MM.1S (cell line): ENCODE results near the gene PSMD12.

Source experiments
- DNase-seq: peaks from one replicate; pipeline ENCODE4 v3.0.0-alpha.2; 2015
- H2AFZ ChIP-seq: fragments of 300-600 bp; sonication (generic); 2 replicates; pipeline ENCODE4 v1.6.0; 2016; ENCODE audit warnings: antibody characterized with exemption, low read length
- H3F3A ChIP-seq: fragments of 300-600 bp; sonication (generic); 2 replicates; pipeline ENCODE4 v1.6.1; 2016; ENCODE audit warnings: mild to moderate bottlenecking, antibody characterized with exemption, low read length, moderate library complexity, mixed read lengths; ENCODE audit not compliant: insufficient read depth
- H3K27ac ChIP-seq: fragments of 300-600 bp; sonication (generic); 2 replicates; pipeline ENCODE4 v1.5.1; 2016; ENCODE audit warnings: mild to moderate bottlenecking, low read length
- H3K27me3 ChIP-seq: fragments of 300-600 bp; sonication (generic); replicated peaks from 2 replicates; pipeline ENCODE4 v1.6.0; 2016; ENCODE audit warnings: low read length; ENCODE audit not compliant: insufficient read depth
- H3K36me3 ChIP-seq: fragments of 300-600 bp; sonication (generic); replicated peaks from 2 replicates; pipeline ENCODE4 v1.6.1; 2016; ENCODE audit warnings: mild to moderate bottlenecking, low read length, mixed read lengths; ENCODE audit not compliant: insufficient read depth
- H3K4me1 ChIP-seq: fragments of 300-600 bp; sonication (generic); 2 replicates; pipeline ENCODE4 v1.6.1; 2016; ENCODE audit warnings: low read length, mixed read lengths
- H3K4me2 ChIP-seq: fragments of 300-600 bp; sonication (generic); 2 replicates; pipeline ENCODE4 v1.6.0; 2016; ENCODE audit warnings: low read depth, low read length
- H3K4me3 ChIP-seq: fragments of 300-600 bp; sonication (generic); 2 replicates; pipeline ENCODE4 v1.5.1; 2016; ENCODE audit warnings: low read length, mixed read lengths
- H3K79me2 ChIP-seq: fragments of 300-600 bp; sonication (generic); 2 replicates; pipeline ENCODE4 v1.6.1; 2016; ENCODE audit warnings: mixed run types, low read length, mixed read lengths
- H3K9ac ChIP-seq: fragments of 300-600 bp; sonication (generic); 2 replicates; pipeline ENCODE4 v1.6.1; 2016; ENCODE audit warnings: low read length, mixed read lengths
- H3K9me2 ChIP-seq: fragments of 300-600 bp; sonication (generic); replicated peaks from 2 replicates; pipeline ENCODE4 v1.6.1; 2016; ENCODE audit warnings: mild to moderate bottlenecking, low read length, mixed read lengths; ENCODE audit not compliant: insufficient read depth
- H3K9me3 ChIP-seq: fragments of 300-600 bp; sonication (generic); replicated peaks from 2 replicates; pipeline ENCODE4 v1.6.1; 2016; ENCODE audit warnings: mild to moderate bottlenecking, low read length, mixed read lengths; ENCODE audit not compliant: insufficient read depth
- H4K20me1 ChIP-seq: fragments of 300-600 bp; sonication (generic); 2 replicates; pipeline ENCODE4 v1.6.1; 2016; ENCODE audit warnings: mild to moderate bottlenecking, low read length, moderate library complexity, mixed read lengths; ENCODE audit not compliant: insufficient read depth
- CTCF ChIP-seq: fragments of 300-600 bp; sonication (generic); IDR thresholded peaks from 2 replicates; pipeline ENCODE4 v1.5.1; 2016; ENCODE audit warnings: antibody characterized with exemption, low read length, mixed read lengths
- EZH2 ChIP-seq: fragments of 300-600 bp; sonication (generic); optimal IDR thresholded peaks from 2 replicates; pipeline ENCODE3; 2017; ENCODE audit warnings: low read depth, mild to moderate bottlenecking, antibody characterized with exemption, low read length, mixed read lengths
- EZH2phosphoT487 ChIP-seq: fragments of 300-600 bp; sonication (generic); IDR thresholded peaks from 2 replicates; pipeline ENCODE4 v1.6.1; 2018; ENCODE audit warnings: antibody characterized with exemption, low read length

Gene PSMD12

GRCh38 chr17:67381929-67382257, 15.5 kb upstream of the PSMD12 start:
- Histone ChIP-seq H3K27ac (no peak overlapping the region), H3K4me1 (peaks cover 9% of the 10 kb centered on the region), H4K20me1 (no peaks in the 10 kb centered on the region), H3K9ac (no peak overlapping the region), H3K27me3 (no peaks in the 10 kb centered on the region), H2AFZ (no peak overlapping the region), H3K4me3 (no peak overlapping the region), H3K9me2 (no peaks in the 10 kb centered on the region), H3F3A (peaks cover 13% of the 10 kb centered on the region), H3K9me3 (no peaks in the 10 kb centered on the region), H3K79me2 (peaks cover 74% of the 10 kb centered on the region), H3K4me2 (no peak overlapping the region), H3K36me3 (no peaks in the 10 kb centered on the region)
- DNase-seq: no peak
- TF ChIP-seq EZH2: no peak
- no peak for TF ChIP-seq CTCF
- TF ChIP-seq EZH2phosphoT487: no peak

GRCh38 chr17:67379251-67379630, 12.9 kb upstream of the PSMD12 start:
- H3K79me2 ChIP-seq: peaks cover 50% of the 10 kb centered on the region

GRCh38 chr17:67378454-67379250, 12.3 kb upstream of the PSMD12 start:
- TF ChIP-seq CTCF (peak; percentile 43), EZH2 (no peak), EZH2phosphoT487 (no peak)
- peak overlapping the region; percentile 82 for H3K9ac ChIP-seq
- H3K4me1 ChIP-seq: peaks cover 22% of the 10 kb centered on the region
- no peaks in the 10 kb centered on the region for H3K9me2 ChIP-seq
- H3K36me3 ChIP-seq: no peaks in the 10 kb centered on the region
- peak overlapping the region; percentile 98 for H3K4me2 ChIP-seq
- H3K27ac ChIP-seq: peak overlapping the region; percentile 74
- no peaks in the 10 kb centered on the region for H3K9me3 ChIP-seq
- H3K27me3 ChIP-seq: no peaks in the 10 kb centered on the region
- no peaks in the 10 kb centered on the region for H4K20me1 ChIP-seq
- peaks cover 22% of the 10 kb centered on the region for H3F3A ChIP-seq
- H3K79me2 ChIP-seq: peaks cover 45% of the 10 kb centered on the region
- H2AFZ ChIP-seq: peak overlapping the region; percentile 96
- peak; percentile 80 for DNase-seq
- peak overlapping the region; percentile 96 for H3K4me3 ChIP-seq

More at GRCh38 chr17:67379251-67379630, 12.9 kb upstream of the PSMD12 start:
- no peaks in the 10 kb centered on the region for H3K9me3 ChIP-seq
- peak overlapping the region; percentile 96 for H3K4me3 ChIP-seq
- no peaks in the 10 kb centered on the region for H3K36me3 ChIP-seq
- no peaks in the 10 kb centered on the region for H3K9me2 ChIP-seq
- no peaks in the 10 kb centered on the region for H3K27me3 ChIP-seq
- TF ChIP-seq EZH2phosphoT487 (no peak), CTCF (no peak), EZH2 (no peak)
- peak overlapping the region; percentile 65 for H3K4me2 ChIP-seq
- H3K27ac ChIP-seq: no peak overlapping the region
- H4K20me1 ChIP-seq: no peaks in the 10 kb centered on the region
- no peak for DNase-seq
- peak overlapping the region; percentile 56; the same call in 1 of the 2 replicates for H3K9ac ChIP-seq
- peak overlapping the region; percentile 89 for H2AFZ ChIP-seq
- H3K4me1 ChIP-seq: peaks cover 21% of the 10 kb centered on the region
- H3F3A ChIP-seq: peaks cover 22% of the 10 kb centered on the region
